ENCODE measurements around the gene AKR1B15.
"Not testable (repeated sequence)": the region's sequence is repeated elsewhere in the genome, so short reads cannot be mapped to it uniquely, and the experiment has no call there.

Gene AKR1B15

GRCh38 chr7:134558370-134558769 is 9.5 kb downstream of the AKR1B15 start:
- no peak for DNase-seq (ENCODE audit: low read depth in 4 of 4, low spot score in 1 of 4)

GRCh38 chr7:134561616-134562015 is 12.7 kb downstream of the AKR1B15 start:
- DNase-seq (ENCODE audit: low read depth in 4 of 4, low spot score in 1 of 4) = not testable (repeated sequence)

DNA sequence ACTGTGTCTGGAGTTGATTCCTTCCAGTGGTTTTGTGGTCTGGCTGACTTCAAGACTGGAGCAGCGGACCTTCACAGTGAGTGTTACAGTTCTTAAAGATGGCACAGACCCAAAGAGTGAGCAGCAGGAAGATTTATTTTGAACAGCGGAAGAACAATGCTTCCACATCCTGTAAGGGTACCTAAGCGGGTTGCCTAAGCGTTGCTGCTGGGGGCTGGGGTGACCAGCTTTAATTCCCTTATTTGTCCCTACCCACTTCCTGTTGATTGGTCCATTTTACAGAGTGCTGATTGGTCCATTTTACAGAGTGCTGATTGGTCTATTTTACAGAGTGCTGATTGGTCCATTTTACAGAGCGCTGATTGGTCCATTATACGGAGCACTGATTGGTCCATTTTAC is 13.2 kb downstream of the AKR1B15 start:
- DNase-seq (ENCODE audit: low read depth in 4 of 4, low spot score in 1 of 4) = no peak

DNA sequence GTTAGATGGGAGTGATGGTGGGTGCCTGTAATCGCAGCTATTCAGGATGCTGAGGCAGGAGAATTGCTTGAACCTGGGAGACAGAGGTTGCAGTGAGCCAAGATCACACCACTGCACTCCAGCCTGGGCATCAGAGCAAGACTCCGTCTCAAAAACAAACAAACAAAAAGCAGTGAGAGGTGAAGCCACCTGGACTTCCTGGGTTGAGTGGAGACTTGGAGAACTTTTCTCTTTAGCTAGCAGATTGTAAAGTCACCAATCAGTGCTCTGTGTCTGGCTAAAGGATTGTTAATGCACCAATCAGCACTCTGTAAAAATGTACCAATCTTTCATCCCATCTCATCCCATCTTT is 14.5 kb downstream of the AKR1B15 start:
- DNase-seq (ENCODE audit: low read depth in 4 of 4, low spot score in 1 of 4) = not testable (repeated sequence)

DNA sequence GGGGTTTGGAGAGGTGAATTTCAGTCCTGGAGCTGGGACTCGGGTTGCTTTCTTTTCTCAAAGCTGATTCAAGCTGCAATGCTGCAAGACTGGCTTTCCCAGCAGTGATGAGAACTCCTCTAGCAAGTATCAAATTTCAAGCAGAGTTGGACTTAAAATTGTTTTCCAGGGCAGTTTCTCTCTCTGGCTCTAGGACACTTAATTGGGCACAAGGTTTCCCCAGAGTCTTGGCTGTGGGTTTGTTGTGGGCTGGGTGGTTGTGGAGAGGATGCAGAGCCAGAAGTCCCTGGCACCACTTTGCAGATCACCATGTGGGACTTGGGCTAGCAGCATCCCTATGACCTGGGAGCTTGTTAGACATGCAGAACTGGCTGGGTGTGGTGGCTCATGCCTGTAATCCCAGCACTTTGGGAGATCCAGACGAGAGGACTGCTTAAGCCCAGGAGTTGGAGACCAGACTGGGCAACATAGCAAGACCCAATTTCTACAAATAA is 16.8 kb downstream of the AKR1B15 start:
- DNase-seq (ENCODE audit: low read depth in 4 of 4, low spot score in 1 of 4) = no peak

DNA sequence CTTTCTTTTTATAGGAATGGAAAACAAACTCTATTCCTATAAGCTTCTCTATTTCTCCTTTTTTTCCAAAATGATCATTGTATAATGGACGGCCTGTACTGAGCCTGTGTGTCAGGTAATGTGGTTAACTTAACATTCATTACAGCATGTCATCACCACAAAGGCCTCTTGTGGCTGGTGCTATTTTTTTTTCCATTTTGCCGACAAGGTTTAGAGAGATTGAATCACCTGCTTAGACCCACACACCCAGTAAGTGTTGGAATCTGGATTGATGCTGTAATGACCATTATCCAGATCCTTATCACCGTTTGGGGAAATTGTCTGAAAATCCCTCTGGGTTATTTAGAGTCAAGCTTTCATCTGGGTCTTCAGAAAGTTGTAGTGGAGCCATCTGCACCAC is 18.5 kb downstream of the AKR1B15 start:
- DNase-seq (ENCODE audit: low read depth in 4 of 4, low spot score in 1 of 4) = no peak

DNA sequence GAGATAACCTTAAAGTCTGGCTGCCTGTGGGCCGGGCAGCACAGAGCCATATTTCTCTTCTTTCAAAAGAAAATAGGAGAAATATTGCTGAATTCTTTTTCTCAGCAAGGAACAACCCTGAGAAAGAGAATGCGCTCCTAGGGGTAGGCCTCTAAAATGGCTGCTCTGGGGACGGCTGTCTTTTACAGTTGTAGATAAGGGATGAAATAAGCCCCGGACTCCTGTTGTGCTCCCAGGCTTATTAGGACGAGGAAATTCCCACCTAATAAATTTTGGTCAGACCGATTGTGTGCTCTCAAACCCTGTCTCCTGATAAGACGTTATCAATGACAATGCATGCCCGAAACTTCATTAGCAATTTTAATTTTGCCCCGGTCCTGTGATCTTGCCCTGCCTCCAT is 21.1 kb downstream of the AKR1B15 start:
- DNase-seq (ENCODE audit: low read depth in 4 of 4, low spot score in 1 of 4) = not testable (repeated sequence)

- DNase-seq (ENCODE audit: low read depth in 4 of 4, low spot score in 1 of 4) = no peak
Observed at GRCh38 chr7:134571101-134571500, 22.2 kb downstream of the AKR1B15 start.

DNA sequence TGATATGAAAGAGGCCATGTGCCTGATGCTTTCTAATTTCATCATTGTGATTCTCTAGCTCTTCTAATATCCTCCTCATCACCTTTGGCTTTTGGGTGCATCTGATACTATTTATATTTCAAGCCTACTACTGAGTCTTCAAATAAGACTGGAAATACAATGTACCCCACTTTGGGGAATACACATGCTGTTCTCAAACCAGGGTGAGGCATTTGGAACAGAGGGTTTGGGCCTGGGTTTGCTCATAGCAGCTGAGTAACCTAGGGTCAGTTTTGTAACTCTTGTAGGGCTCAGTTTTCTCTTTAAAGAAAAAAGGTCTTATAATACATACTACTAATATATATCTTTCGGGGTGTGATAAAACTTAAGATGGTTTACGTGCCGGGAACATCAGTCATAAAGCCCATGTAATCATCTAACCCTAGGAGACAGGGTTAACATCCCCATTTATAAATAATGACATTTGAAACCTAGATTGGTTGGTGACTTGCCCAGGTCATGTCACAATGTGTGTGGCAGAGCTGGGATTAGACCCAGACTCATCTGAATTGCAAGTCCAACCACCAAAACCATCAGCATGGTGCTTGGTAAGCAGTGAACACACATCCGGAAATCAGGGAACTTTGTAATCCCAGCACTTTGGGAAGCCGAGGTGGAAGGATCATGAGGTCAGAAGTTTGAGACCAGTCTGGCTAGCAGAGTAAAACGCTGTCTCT is 23.0 kb downstream of the AKR1B15 start:
- DNase-seq (ENCODE audit: low read depth in 4 of 4, low spot score in 1 of 4) = no peak

DNA sequence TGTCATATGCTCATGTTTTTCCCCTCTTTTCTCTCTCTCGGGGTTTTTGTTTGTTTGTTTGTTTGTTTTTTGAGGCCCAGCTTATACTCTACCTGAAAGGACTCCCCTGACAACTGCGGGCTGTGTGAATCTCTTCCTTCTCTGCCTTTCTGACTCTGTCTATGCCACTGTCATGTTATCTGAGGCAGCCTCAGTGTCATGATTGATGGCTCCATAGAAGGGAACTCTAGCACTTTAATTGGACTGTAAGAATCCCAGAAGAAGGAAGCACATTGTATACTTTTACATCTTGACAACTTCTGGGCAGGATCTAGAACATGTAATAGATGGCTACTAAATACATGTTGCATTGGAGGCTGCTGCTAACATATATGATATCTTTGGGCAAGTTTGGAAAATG is 25.4 kb downstream of the AKR1B15 start:
- DNase-seq (ENCODE audit: low read depth in 4 of 4, low spot score in 1 of 4) = no peak

- no peak for DNase-seq (ENCODE audit: low read depth in 4 of 4, low spot score in 1 of 4)
Observed at GRCh38 chr7:134584290-134584689, 35.4 kb downstream of the AKR1B15 start.

DNA sequence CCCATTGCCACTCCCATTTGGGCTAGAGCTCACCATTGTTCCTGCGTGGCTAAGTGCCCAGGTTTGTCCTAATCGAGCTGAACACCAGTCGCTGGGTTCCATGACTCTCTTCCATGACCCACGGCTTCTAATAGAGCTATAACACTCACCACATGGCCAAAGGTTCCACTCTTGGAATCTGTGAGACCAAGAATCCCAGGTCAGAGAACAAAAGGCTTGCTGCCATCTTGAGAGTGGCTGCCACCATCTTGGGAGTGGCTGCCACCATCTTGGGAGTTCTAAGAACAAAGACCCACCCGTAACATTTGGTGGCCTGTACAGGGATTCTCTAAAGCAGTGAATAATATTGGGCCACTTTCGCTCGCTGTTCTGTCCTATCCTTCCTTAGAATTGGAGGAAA is 37.0 kb downstream of the AKR1B15 start:
- DNase-seq (ENCODE audit: low read depth in 4 of 4, low spot score in 1 of 4) = no peak

DNA sequence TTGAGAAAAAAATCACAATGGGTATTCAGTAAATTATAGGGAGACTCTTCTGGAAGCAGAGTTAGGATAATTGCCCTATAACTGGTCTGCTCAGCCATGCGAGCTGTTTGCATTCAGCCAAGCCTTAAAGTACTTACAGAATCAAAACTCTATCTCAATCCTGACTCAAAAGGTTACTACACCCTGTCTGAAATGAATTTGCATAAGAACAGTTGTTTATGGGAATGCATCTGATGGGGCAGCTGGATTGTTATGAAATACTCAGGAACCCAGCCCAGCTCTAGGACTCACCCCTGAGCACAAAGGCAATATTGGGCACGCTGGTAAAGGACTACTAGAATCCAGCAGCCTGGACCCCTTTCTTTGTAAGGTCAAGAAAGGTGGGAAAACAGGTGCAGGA is 38.8 kb downstream of the AKR1B15 start:
- no peak for DNase-seq (ENCODE audit: low read depth in 4 of 4, low spot score in 1 of 4)

- no peak for DNase-seq (ENCODE audit: low read depth in 4 of 4, low spot score in 1 of 4)
Observed at GRCh38 chr7:134589491-134589941, 40.6 kb downstream of the AKR1B15 start.

GRCh38 chr7:134593530-134594392 is 44.9 kb downstream of the AKR1B15 start:
- DNase-seq (ENCODE audit: low read depth in 4 of 4, low spot score in 1 of 4) = no peak

DNA sequence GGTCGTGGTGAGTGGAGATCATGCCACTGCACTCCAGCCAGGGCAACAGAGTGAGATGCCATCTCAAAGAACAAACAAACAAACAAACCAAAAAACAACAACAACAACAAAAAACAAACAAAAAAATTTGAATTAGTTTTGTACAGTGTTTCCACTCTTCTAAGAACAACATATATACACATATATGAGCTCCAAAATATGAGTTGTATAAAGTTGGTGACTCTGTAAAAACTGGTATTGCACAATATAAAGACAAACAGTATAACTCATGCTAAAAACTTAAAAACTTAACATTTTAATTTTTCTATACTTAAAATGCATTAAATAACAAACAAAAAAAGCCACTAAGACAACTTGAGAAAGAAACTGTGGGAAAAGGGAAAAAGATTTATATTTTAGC is 46.0 kb downstream of the AKR1B15 start:
- no peak for DNase-seq (ENCODE audit: low read depth in 4 of 4, low spot score in 1 of 4)

- DNase-seq (ENCODE audit: low read depth in 4 of 4, low spot score in 1 of 4) = no peak
Observed at GRCh38 chr7:134599371-134599770, 50.5 kb downstream of the AKR1B15 start.

GRCh38 chr7:134601459-134601858 is 52.5 kb downstream of the AKR1B15 start:
- no peak for DNase-seq (ENCODE audit: low read depth in 4 of 4, low spot score in 1 of 4)

DNA sequence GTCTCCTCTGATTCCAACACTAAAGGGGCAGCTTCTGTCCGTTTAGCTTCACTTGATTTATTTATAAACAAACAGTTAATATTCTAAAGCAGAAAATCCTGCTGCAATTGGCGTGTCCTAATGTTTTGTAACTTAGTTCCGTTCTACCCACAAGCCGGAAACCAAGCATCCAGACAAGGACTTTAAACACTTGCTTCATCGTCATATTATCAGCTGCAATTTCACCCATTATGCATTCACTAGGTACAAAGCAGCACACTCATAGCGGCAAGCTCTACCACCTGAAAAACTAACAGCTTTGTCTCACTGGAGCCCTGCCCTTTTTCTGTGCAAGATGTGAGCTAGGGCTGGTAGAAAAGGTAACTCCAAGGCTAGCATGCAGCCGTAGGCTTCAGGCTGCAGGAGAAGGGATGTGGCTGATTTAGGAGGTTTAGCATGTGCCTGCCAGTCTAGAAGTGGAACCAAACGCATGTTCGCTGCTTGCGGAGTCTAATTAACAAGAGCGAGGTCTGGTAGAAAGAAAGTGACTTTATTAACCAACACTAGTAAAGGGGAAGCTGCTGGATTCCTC is 54.1 kb downstream of the AKR1B15 start:
- DNase-seq (ENCODE audit: low read depth in 4 of 4, low spot score in 1 of 4) = no peak

DNA sequence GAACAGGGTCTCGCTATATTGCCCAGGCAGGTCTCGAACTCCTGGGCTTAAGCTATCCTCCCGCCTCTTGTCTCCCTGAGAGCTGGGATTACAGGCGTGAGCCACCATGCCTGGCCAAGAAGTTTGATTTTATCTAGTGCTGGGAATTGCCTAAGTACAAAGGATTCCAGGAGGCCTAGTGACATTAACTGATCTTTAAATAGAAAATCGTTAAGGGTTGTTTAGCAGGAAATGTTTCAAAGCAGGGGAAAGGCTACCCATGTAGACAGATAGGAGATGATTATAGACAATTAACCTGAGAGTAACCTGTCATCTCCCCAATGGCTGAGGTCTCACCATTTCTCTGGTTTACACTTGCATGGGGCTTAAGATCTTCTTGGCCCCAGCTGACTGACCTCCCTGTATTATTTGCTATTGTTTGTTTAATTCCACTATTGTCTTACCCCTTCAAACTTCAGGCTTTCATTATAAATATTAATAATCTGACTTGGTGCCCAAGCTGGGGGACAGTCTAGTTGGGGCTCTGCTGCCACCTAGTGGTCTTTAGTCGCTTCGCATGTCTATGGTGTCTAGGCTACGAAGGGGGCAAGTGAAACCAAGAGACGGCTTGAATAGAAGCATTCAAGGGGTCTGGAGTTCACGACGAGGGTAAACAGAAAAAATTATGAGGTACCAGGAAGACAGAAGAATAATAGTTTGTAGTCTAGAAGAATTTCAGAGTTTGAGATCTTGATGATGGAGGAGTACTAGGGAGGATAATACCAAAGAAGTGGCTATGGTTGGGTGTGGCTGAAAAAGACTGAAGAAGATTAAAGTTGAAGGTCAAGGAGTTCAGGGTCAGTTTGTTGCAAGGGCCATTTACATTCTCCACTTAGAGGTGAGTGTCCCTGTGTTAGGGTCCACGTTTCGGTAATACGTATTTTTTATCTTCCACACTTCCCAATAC is 57.3 kb downstream of the AKR1B15 start:
- DNase-seq (ENCODE audit: low read depth in 4 of 4, low spot score in 1 of 4) = peak; percentile 31 to 40 (median 35)

- no peak for DNase-seq (ENCODE audit: low read depth in 4 of 4, low spot score in 1 of 4)
Observed at GRCh38 chr7:134611611-134612151, 62.8 kb downstream of the AKR1B15 start.
